ENCODE data around the gene AMPD2.

Gene AMPD2

DNA sequence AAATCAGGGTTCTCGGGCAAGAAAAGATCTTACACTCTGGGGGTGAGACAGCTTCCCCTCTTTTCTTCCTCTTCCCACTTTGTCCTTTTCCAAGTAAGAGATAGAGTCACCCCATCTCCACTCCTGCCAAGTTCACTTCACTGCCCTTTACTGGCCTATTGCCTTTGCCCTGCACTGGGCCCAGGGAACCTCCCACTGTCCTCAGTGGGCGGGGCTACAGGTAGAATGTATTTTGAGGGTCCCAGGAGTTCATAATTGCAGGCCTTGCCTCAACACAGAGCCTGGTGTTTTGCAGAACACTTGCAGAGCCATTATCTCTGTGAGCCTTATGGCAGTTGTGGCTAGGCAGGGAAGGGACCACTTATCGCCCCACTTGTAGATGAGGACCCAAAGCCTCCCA, 3.3 kb downstream of the AMPD2 start:
- TF ChIP-seq ARNT (IDR thresholded peaks at IDR 0.05), result no peak
- no peak for TF ChIP-seq LEF1 (IDR thresholded peaks at IDR 0.05; ENCODE audit: borderline replicate concordance)
- no peak for TF ChIP-seq HDGF (IDR thresholded peaks at IDR 0.05; ENCODE audit: borderline replicate concordance)
- TF ChIP-seq, protein P1, sequence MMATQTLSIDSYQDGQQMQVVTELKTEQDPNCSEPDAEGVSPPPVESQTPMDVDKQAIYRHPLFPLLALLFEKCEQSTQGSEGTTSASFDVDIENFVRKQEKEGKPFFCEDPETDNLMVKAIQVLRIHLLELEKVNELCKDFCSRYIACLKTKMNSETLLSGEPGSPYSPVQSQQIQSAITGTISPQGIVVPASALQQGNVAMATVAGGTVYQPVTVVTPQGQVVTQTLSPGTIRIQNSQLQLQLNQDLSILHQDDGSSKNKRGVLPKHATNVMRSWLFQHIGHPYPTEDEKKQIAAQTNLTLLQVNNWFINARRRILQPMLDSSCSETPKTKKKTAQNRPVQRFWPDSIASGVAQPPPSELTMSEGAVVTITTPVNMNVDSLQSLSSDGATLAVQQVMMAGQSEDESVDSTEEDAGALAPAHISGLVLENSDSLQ (IDR thresholded peaks at IDR 0.05), result no peak
- TF ChIP-seq TARDBP (IDR thresholded peaks at IDR 0.05), result no peak
- TF ChIP-seq CTBP1 (IDR thresholded peaks at IDR 0.05; ENCODE audit: borderline replicate concordance), result no peak
- no peak for TF ChIP-seq FOXA1 (IDR thresholded peaks at IDR 0.05)
- TF ChIP-seq NFRKB (IDR thresholded peaks at IDR 0.05), result no peak
- TF ChIP-seq SUZ12 (IDR thresholded peaks at IDR 0.05), result no peak
- no peak for TF ChIP-seq L3MBTL2 (conservative IDR thresholded peaks at IDR 0.05)
- no peak for TF ChIP-seq FOXK2 (IDR thresholded peaks at IDR 0.05)
- no peak for TF ChIP-seq ELF4 (IDR thresholded peaks at IDR 0.05)
- TF ChIP-seq FOXM1 (IDR thresholded peaks at IDR 0.05; ENCODE audit: borderline replicate concordance), result no peak

DNA sequence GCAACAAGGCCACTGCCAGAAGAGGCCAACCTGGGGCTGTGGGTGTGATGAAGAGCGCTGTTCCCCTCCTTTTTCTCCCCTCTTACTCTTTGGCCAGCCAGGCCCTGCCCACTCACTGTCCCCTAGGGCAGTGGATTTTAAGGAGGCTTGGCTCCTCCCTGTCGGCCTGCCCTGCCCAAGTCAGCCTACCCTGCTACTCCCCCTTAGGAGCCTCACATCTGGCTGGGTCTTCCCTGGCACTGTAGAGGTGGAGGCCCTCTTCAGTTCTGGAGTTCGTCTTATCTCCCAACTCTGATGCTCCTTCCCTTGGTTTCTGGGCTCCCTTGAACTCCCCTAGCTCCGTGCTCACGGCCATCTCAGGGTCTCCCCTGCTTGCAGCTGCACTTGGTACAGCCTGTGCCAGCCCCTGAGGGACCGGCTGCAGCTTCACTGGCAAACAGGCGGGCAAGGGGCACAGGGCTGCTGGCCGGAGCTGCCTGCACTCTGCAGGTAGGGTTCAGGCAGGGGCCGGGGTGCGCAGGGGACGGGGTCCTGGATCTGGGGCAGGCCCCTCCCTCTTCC, 4.0 kb downstream of the AMPD2 start:
- TF ChIP-seq FOXA1 (IDR thresholded peaks at IDR 0.05) (no peak), L3MBTL2 (conservative IDR thresholded peaks at IDR 0.05) (no peak), ZNF384 (IDR thresholded peaks at IDR 0.05) (no peak), BHLHE40 (IDR thresholded peaks at IDR 0.05; ENCODE audit: borderline replicate concordance) (no peak), LEF1 (IDR thresholded peaks at IDR 0.05; ENCODE audit: borderline replicate concordance) (no peak), SP1 (IDR thresholded peaks at IDR 0.05) (no peak), HDGF (IDR thresholded peaks at IDR 0.05; ENCODE audit: borderline replicate concordance) (no peak), NFRKB (IDR thresholded peaks at IDR 0.05) (no peak), FOXM1 (IDR thresholded peaks at IDR 0.05; ENCODE audit: borderline replicate concordance) (no peak)
- POLR2A ChIA-PET, result interaction anchor here (2.0 kb wide), 1 partner anchor 75 kb away, joined by 11 read pairs; the partner anchor contains the start of gene GNAI3
- no peak for DNase-seq (ENCODE audit: extremely low spot score)
- CTCF ChIA-PET, result interaction anchor here (1.5 kb wide), 1 partner anchor 16 kb away, joined by 5 read pairs; no protein-coding TSS in a partner anchor

More for the DNA sequence above, 3.3 kb downstream of the AMPD2 start:
- no peak for DNase-seq (ENCODE audit: extremely low spot score)
- ChIA-PET POLR2A (interaction anchor here (2.0 kb wide), 1 partner anchor 75 kb away, joined by 11 read pairs; the partner anchor contains the start of gene GNAI3), CTCF (interaction anchor here (1.5 kb wide), 1 partner anchor 17 kb away, joined by 5 read pairs; no protein-coding TSS in a partner anchor)

DNA sequence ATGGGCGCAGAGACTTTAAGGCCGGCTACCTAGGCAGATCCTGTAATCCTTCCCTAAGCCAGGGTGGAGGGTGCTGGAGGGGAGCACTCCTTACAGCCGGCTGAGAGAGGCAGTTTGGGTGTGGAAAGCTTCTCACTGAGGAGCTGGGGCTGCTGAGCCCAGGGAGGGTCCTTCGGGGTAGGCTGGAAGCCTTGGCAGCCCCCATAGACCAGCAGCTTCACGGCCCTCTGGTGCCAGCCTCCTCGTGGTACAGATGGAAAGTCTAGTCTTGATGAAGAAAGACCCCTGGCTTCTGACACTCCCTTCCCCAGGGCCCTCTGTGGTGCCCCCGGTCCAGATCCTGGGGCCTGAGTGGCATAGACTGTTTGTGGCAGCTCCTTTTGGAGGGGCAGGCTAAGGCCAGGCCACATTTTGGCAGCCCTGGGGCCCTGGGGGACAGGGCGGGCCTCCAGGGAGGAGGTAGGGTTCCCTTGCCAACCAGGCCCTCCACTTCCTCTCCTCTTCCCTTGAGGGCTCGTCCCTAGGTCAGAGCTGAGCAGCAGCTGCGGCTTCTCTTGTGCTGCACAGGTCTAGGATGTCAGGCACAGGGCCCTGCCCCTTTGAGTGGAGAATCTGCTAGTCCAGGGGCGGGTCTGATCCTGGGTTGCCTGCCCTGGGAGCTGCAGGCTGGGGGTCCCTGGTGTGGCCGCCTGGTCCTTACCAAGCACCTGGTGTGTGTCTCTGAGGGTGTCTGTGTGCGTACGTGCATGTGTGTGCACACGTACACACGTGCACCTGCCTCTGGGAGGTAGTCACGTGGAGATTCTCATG, 4.8 kb downstream of the AMPD2 start:
- no peak for DNase-seq (ENCODE audit: extremely low spot score)
- ChIA-PET POLR2A (interaction anchor here (2.0 kb wide), 1 partner anchor 76 kb away, joined by 11 read pairs; the partner anchor contains the start of gene GNAI3), CTCF (interaction anchor here (1.5 kb wide), 1 partner anchor 16 kb away, joined by 5 read pairs; no protein-coding TSS in a partner anchor)
- no peak for TF ChIP-seq FOXM1 (IDR thresholded peaks at IDR 0.05; ENCODE audit: borderline replicate concordance)
- no peak for TF ChIP-seq HDGF (IDR thresholded peaks at IDR 0.05; ENCODE audit: borderline replicate concordance)
- no peak for TF ChIP-seq FOXK2 (IDR thresholded peaks at IDR 0.05)
- TF ChIP-seq CTBP1 (IDR thresholded peaks at IDR 0.05; ENCODE audit: borderline replicate concordance), result no peak
- TF ChIP-seq, protein P1 (IDR thresholded peaks at IDR 0.05), result no peak

DNA sequence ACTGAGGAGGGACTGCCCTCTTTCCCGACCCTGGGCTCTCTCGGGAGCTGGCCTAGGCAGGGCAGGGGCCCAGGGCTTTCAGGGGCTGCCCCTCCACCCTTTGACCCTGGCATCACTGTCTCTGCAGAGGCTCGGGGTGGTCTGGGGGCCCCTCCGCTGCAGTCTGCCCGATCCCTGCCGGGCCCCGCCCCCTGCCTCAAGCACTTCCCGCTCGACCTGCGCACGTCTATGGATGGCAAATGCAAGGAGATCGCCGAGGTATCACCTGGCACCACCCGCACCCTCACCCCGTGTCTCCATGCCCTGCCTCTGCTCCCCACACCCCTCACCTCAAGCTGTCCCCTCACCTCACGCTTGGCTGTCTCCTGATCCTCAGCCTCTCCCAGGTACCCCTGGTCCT, 5.5 kb downstream of the AMPD2 start:
- no peak for DNase-seq (ENCODE audit: extremely low spot score)
- TF ChIP-seq SP1 (IDR thresholded peaks at IDR 0.05), result no peak
- TF ChIP-seq FOXA1 (IDR thresholded peaks at IDR 0.05), result no peak
- TF ChIP-seq BHLHE40 (IDR thresholded peaks at IDR 0.05; ENCODE audit: borderline replicate concordance), result no peak
- no peak for TF ChIP-seq LEF1 (IDR thresholded peaks at IDR 0.05; ENCODE audit: borderline replicate concordance)
- no peak for TF ChIP-seq SUZ12 (IDR thresholded peaks at IDR 0.05)
- no peak for TF ChIP-seq CTBP1 (IDR thresholded peaks at IDR 0.05; ENCODE audit: borderline replicate concordance)
- no peak for TF ChIP-seq L3MBTL2 (conservative IDR thresholded peaks at IDR 0.05)
- TF ChIP-seq FOXM1 (IDR thresholded peaks at IDR 0.05; ENCODE audit: borderline replicate concordance), result no peak
- no peak for TF ChIP-seq ARNT (IDR thresholded peaks at IDR 0.05)
- TF ChIP-seq TARDBP (IDR thresholded peaks at IDR 0.05), result no peak
- TF ChIP-seq HDGF (IDR thresholded peaks at IDR 0.05; ENCODE audit: borderline replicate concordance), result no peak
- TF ChIP-seq, protein P1 (IDR thresholded peaks at IDR 0.05), result no peak
- no peak for TF ChIP-seq ZNF384 (IDR thresholded peaks at IDR 0.05)
- no peak for TF ChIP-seq FOXK2 (IDR thresholded peaks at IDR 0.05)
- no peak for TF ChIP-seq ELF4 (IDR thresholded peaks at IDR 0.05)
- TF ChIP-seq NFRKB (IDR thresholded peaks at IDR 0.05), result no peak
- POLR2A ChIA-PET, result interaction anchor here (0.6 kb wide), 1 partner anchor 175 kb away, joined by 3 read pairs; no protein-coding TSS in a partner anchor
- CTCF ChIA-PET, result interaction anchor here (0.7 to 1.1 kb wide), 2 partner anchors 13 to 79 kb away, joined by 3 to 4 read pairs; no protein-coding TSS in a partner anchor
